AG20443 (cell line): ENCODE results near the gene UMAD1.
A peak's percentile ranks its signal among the peaks of the same experiment; 100 is the strongest.

Experiments
- DNase-seq: peaks from one replicate; pipeline ENCODE4 v3.0.0; 2012; ENCODE audit warnings: low spot score, mixed read lengths

Gene UMAD1

GRCh38 chr7:7720750-7721621 lies 80.4 kb downstream of the UMAD1 start:
- DNase-seq = no peak

GRCh38 chr7:7731732-7732131 lies 91.2 kb downstream of the UMAD1 start:
- no peak for DNase-seq

- peak; percentile 57 for DNase-seq
Measured at GRCh38 chr7:7732621-7733281, 92.2 kb downstream of the UMAD1 start.

GRCh38 chr7:7736671-7737070 lies 96.1 kb downstream of the UMAD1 start:
- no peak for DNase-seq

GRCh38 chr7:7737674-7738073 lies 97.1 kb downstream of the UMAD1 start:
- no peak for DNase-seq

- no peak for DNase-seq
Measured at GRCh38 chr7:7738177-7738576, 97.6 kb downstream of the UMAD1 start.

GRCh38 chr7:7738622-7739021 lies 98.1 kb downstream of the UMAD1 start:
- DNase-seq = no peak

GRCh38 chr7:7739204-7740036 lies 98.9 kb downstream of the UMAD1 start:
- DNase-seq = no peak

- DNase-seq = no peak
Measured at GRCh38 chr7:7740037-7740355, 99.4 kb downstream of the UMAD1 start.

- DNase-seq = no peak
Measured at GRCh38 chr7:7742223-7742622, 101.7 kb downstream of the UMAD1 start.

GRCh38 chr7:7745258-7745657 lies 104.7 kb downstream of the UMAD1 start:
- no peak for DNase-seq

GRCh38 chr7:7745966-7746365 lies 105.4 kb downstream of the UMAD1 start:
- no peak for DNase-seq

- no peak for DNase-seq
Measured at GRCh38 chr7:7746458-7746857, 105.9 kb downstream of the UMAD1 start.

- no peak for DNase-seq
Measured at GRCh38 chr7:7750571-7751242, 110.2 kb downstream of the UMAD1 start.

GRCh38 chr7:7751243-7752092 lies 110.9 kb downstream of the UMAD1 start:
- no peak for DNase-seq

GRCh38 chr7:7756577-7756976 lies 116.0 kb downstream of the UMAD1 start:
- DNase-seq = no peak

GRCh38 chr7:7757576-7757975 lies 117.0 kb downstream of the UMAD1 start:
- no peak for DNase-seq

- DNase-seq = peak; percentile 30
Measured at GRCh38 chr7:7761340-7761973, 120.9 kb downstream of the UMAD1 start.

GRCh38 chr7:7761974-7762779 lies 121.6 kb downstream of the UMAD1 start:
- DNase-seq = no peak
